H9 (cell line): ENCODE measurements around the gene VLDLR. TPM values are rescaled to one million over a fixed set of nuclear protein-coding genes. Genes with fewer than 3 reads are reported as not detected.
A peak's percentile ranks its signal among the peaks of the same experiment; 100 is the strongest.

Experiments
- DNase-seq: peaks from one replicate; pipeline ENCODE4 v3.0.0-alpha.2; 2017
- H2AFZ ChIP-seq: one replicate; pipeline ENCODE4 v1.6.1; 2013; ENCODE audit warnings: mild to moderate bottlenecking, low read length, control low read depth, moderate library complexity
- H2AK5ac ChIP-seq: 2 replicates; pipeline ENCODE4 v1.6.1; 2013; ENCODE audit warnings: low read length, control low read depth, mixed read lengths; ENCODE audit not compliant: insufficient read length
- H2BK120ac ChIP-seq: one replicate; pipeline ENCODE4 v1.6.1; 2013; ENCODE audit warnings: low read depth, mild to moderate bottlenecking, low read length, control low read depth, inconsistent platforms; ENCODE audit not compliant: poor library complexity, severe bottlenecking
- H2BK12ac ChIP-seq: 2 replicates; pipeline ENCODE4 v1.6.1; 2013; ENCODE audit warnings: low read length, control low read depth, mixed read lengths, low read depth; ENCODE audit not compliant: insufficient read length
- H2BK15ac ChIP-seq: 2 replicates; pipeline ENCODE4 v1.6.1; 2013; ENCODE audit warnings: low read depth, low read length, control low read depth
- H2BK20ac ChIP-seq: one replicate; pipeline ENCODE4 v1.6.1; 2013; ENCODE audit warnings: low read depth, mild to moderate bottlenecking, low read length, control low read depth, inconsistent platforms; ENCODE audit not compliant: poor library complexity, severe bottlenecking
- H2BK5ac ChIP-seq: 2 replicates; pipeline ENCODE4 v1.6.1; 2013; ENCODE audit warnings: low read length, control low read depth, mixed read lengths; ENCODE audit not compliant: insufficient read length
- H3K14ac ChIP-seq: 2 replicates; pipeline ENCODE4 v1.6.1; 2013; ENCODE audit warnings: low read length, control low read depth; ENCODE audit not compliant: insufficient read depth
- H3K18ac ChIP-seq: 2 replicates; pipeline ENCODE4 v1.6.1; 2013; ENCODE audit warnings: low read depth, mild to moderate bottlenecking, mixed read lengths, low read length, control low read depth; ENCODE audit not compliant: insufficient read length
- H3K23ac ChIP-seq: 2 replicates; pipeline ENCODE4 v1.6.1; 2013; ENCODE audit warnings: low read length, control low read depth, mixed read lengths, low read depth; ENCODE audit not compliant: insufficient read length
- H3K23me2 ChIP-seq: 2 replicates; pipeline ENCODE4 v1.6.1; 2013; ENCODE audit warnings: low read depth, mild to moderate bottlenecking, mixed read lengths, low read length, control low read depth; ENCODE audit not compliant: insufficient read length, poor library complexity, severe bottlenecking
- H3K27ac ChIP-seq: 2 replicates; pipeline ENCODE4 v1.5.1; 2013; ENCODE audit warnings: low read length, control low read depth, mixed read lengths, low read depth; ENCODE audit not compliant: insufficient read length
- H3K27me3 ChIP-seq: 2 replicates; pipeline ENCODE4 v1.6.1; 2013; ENCODE audit warnings: low read length, control low read depth, inconsistent platforms; ENCODE audit not compliant: insufficient read depth
- H3K4ac ChIP-seq: 2 replicates; pipeline ENCODE4 v1.6.1; 2013; ENCODE audit warnings: low read depth, mild to moderate bottlenecking, control low read depth, inconsistent platforms, low read length, moderate library complexity
- H3K4me1 ChIP-seq: 2 replicates; pipeline ENCODE4 v1.6.1; 2013; ENCODE audit warnings: low read length, control low read depth, inconsistent platforms; ENCODE audit not compliant: insufficient read depth
- H3K4me2 ChIP-seq: 2 replicates; pipeline ENCODE4 v1.6.1; 2013; ENCODE audit warnings: low read length, control low read depth, mixed read lengths; ENCODE audit not compliant: insufficient read length, insufficient read depth
- H3K56ac ChIP-seq: 2 replicates; pipeline ENCODE4 v1.6.1; 2013; ENCODE audit warnings: low read depth, mild to moderate bottlenecking, mixed read lengths, low read length, control low read depth; ENCODE audit not compliant: insufficient read length
- H3K79me1 ChIP-seq: 2 replicates; pipeline ENCODE4 v1.6.1; 2013; ENCODE audit warnings: low read depth, mild to moderate bottlenecking, moderate library complexity, low read length, control low read depth, inconsistent platforms; ENCODE audit not compliant: insufficient read depth, poor library complexity, severe bottlenecking
- H3K79me2 ChIP-seq: 2 replicates; pipeline ENCODE4 v1.6.1; 2013; ENCODE audit warnings: low read length, control low read depth, inconsistent platforms; ENCODE audit not compliant: insufficient read depth
- H3K9ac ChIP-seq: 2 replicates; pipeline ENCODE4 v1.6.1; 2013; ENCODE audit warnings: low read length, control low read depth, mixed read lengths; ENCODE audit not compliant: insufficient read length; ENCODE audit errors: extremely low read depth
- H3K9me3 ChIP-seq: one replicate; pipeline ENCODE4 v1.6.1; 2013; ENCODE audit warnings: low read depth, low read length, inconsistent platforms; ENCODE audit not compliant: control insufficient read depth
- H3T11ph ChIP-seq: one replicate; pipeline ENCODE4 v1.6.1; 2013; ENCODE audit warnings: mild to moderate bottlenecking, low read length, control low read depth, inconsistent platforms
- H4K20me1 ChIP-seq: one replicate; pipeline ENCODE4 v1.6.1; 2013; ENCODE audit not compliant: control insufficient read depth, insufficient read length, insufficient read depth
- H4K5ac ChIP-seq: 2 replicates; pipeline ENCODE4 v1.6.1; 2013; ENCODE audit warnings: low read depth, mild to moderate bottlenecking, mixed read lengths, low read length, control low read depth; ENCODE audit not compliant: insufficient read length
- H4K8ac ChIP-seq: replicated peaks from 2 replicates; pipeline ENCODE4 v1.6.1; 2013; ENCODE audit warnings: low read length, control low read depth, mixed read lengths, low read depth; ENCODE audit not compliant: insufficient read length
- H4K91ac ChIP-seq: 2 replicates; pipeline ENCODE4 v1.6.1; 2013; ENCODE audit warnings: low read depth, mild to moderate bottlenecking, moderate library complexity, mixed read lengths, low read length, control low read depth; ENCODE audit not compliant: insufficient read length
- H3K27ac Mint-ChIP-seq, 3 experiments: 2 replicates in 2 of 3; 3 replicates in 1 of 3; pipeline ENCODE4 v1.8.0; 2020 to 2021; ENCODE audit warnings: mixed read lengths in 3 of 3, mild to moderate bottlenecking in 1 of 3, moderate library complexity in 1 of 3
- H3K27me3 Mint-ChIP-seq: 2 replicates; pipeline ENCODE4 v1.8.0; 2021; ENCODE audit warnings: low read depth, mild to moderate bottlenecking, moderate library complexity, mixed read lengths
- H3K36me3 Mint-ChIP-seq, 3 experiments: 2 replicates in 2 of 3; 3 replicates in 1 of 3; pipeline ENCODE4 v1.8.0; 2020 to 2021; ENCODE audit warnings: low read depth in 3 of 3, mixed read lengths in 3 of 3; ENCODE audit not compliant: insufficient read depth in 1 of 3
- H3K4me1 Mint-ChIP-seq, 2 experiments: 2 replicates each; pipeline ENCODE4 v1.8.0; 2020; ENCODE audit warnings: mixed read lengths in 2 of 2
- H3K4me3 Mint-ChIP-seq, 2 experiments: 2 replicates in 1 of 2; 3 replicates in 1 of 2; pipeline ENCODE4 v1.8.0; 2020 to 2021; ENCODE audit warnings: mild to moderate bottlenecking in 2 of 2, mixed read lengths in 2 of 2, moderate library complexity in 1 of 2
- H3K9me3 Mint-ChIP-seq, 2 experiments: 2 replicates in 1 of 2; 3 replicates in 1 of 2; pipeline ENCODE4 v1.8.0; 2020; ENCODE audit warnings: mild to moderate bottlenecking in 2 of 2, mixed read lengths in 2 of 2, moderate library complexity in 1 of 2
- CTCF ChIP-seq: fragments of 200-600 bp; sonication (generic); conservative IDR thresholded peaks from 3 replicates; pipeline ENCODE4 v1.8.0; 2021; ENCODE audit warnings: antibody characterized with exemption, mild to moderate bottlenecking
- WGBS: extraction: QIAGEN DNeasy Blood & Tissue Kit; methylation state at CpG from one replicate; pipeline ENCODE4 v1.1.7; 2013; ENCODE audit warnings: missing lambda C conversion rate, low lambda C conversion rate, mixed read lengths; ENCODE audit not compliant: insufficient read length; ENCODE audit errors: extremely low coverage; 5-methylcytosine and 5-hydroxymethylcytosine counted together
- total RNA-seq: library from RNA; stranded (reverse); gene quantifications from 2 replicates; pipeline ENCODE4 v1.2.1, GENCODE V29; 2021

VLDLR gene
- total RNA-seq, 1 experiment from 2014 or later = 19.1 TPM

- H3K27me3 Mint-ChIP-seq = no peaks in the 10 kb centered on the region
- Histone ChIP-seq H2BK120ac (no peak overlapping the region), H3K4me2 (no peak overlapping the region), H2BK12ac (peak overlapping the region; percentile 7), H2AK5ac (no peak overlapping the region), H4K91ac (no peak overlapping the region), H4K8ac (no peak overlapping the region), H3T11ph (no peak overlapping the region), H2AFZ (no peak overlapping the region), H3K4me1 (peaks cover 18% of the 10 kb centered on the region), H3K27me3 (no peaks in the 10 kb centered on the region), H3K56ac (no peak overlapping the region), H3K79me1 (peaks cover 21% of the 10 kb centered on the region), H2BK15ac (no peak overlapping the region), H3K79me2 (peaks cover 48% of the 10 kb centered on the region; the same call in 1 of the 2 replicates), H3K9me3 (no peaks in the 10 kb centered on the region), H3K14ac (no peak overlapping the region), H3K18ac (no peak overlapping the region), H2BK20ac (no peak overlapping the region), H2BK5ac (no peak overlapping the region), H3K27ac (no peak overlapping the region), H3K4ac (no peak overlapping the region), H4K20me1 (no peaks in the 10 kb centered on the region), H3K23me2 (no peaks in the 10 kb centered on the region), H3K9ac (no peak overlapping the region), H3K23ac (no peak overlapping the region), H4K5ac (no peak overlapping the region)
- H3K4me1 Mint-ChIP-seq = peaks cover 50 to 60% of the 10 kb centered on the region in 2 experiments
- TF ChIP-seq CTCF = no peak
- no peak overlapping the region; a peak in 1 of 7 replicates for H3K27ac Mint-ChIP-seq
- DNase-seq = no peak
- WGBS = no CpG with 5 or more reads among the region's 2 CpGs
- no peaks in the 10 kb centered on the region; a peak in 1 of 7 replicates for H3K36me3 Mint-ChIP-seq
- H3K4me3 Mint-ChIP-seq = no peak overlapping the region
- H3K9me3 Mint-ChIP-seq = no peaks in the 10 kb centered on the region
These were observed 8.6 kb downstream of the VLDLR start for GRCh38 chr9:2630158-2630557.
